Lower lobe of right lung (tissue), 2 donors: ENCODE measurements around the gene SLC25A22. TPM values are rescaled to one million over a fixed set of nuclear protein-coding genes. Genes with fewer than 3 reads are reported as not detected.
A peak's percentile ranks its signal among the peaks of the same experiment; 100 is the strongest.

ENCODE experiments used
- ATAC-seq, 2 donors: fragments of 200-7000 bp; cut with Tn5 transposase; one replicate each; pipeline ENCODE4 v1.9.1; 2020 to 2022; ENCODE audit warnings: mild to moderate bottlenecking in 2 of 2, moderate library complexity in 2 of 2
- DNase-seq: peaks from one replicate; pipeline ENCODE4 v3.0.0-alpha.2; 2020
- H3K27ac ChIP-seq: fragments of 200-600 bp; one replicate; pipeline ENCODE4 v1.8.0; 2022
- H3K27me3 ChIP-seq: fragments of 200-600 bp; one replicate; pipeline ENCODE4 v1.8.0; 2022; ENCODE audit warnings: low read depth
- H3K36me3 ChIP-seq: fragments of 200-600 bp; one replicate; pipeline ENCODE4 v1.8.0; 2022; ENCODE audit warnings: mild to moderate bottlenecking
- H3K4me1 ChIP-seq: fragments of 200-600 bp; one replicate; pipeline ENCODE4 v1.8.0; 2022
- H3K4me3 ChIP-seq: fragments of 200-600 bp; one replicate; pipeline ENCODE4 v1.8.0; 2022; ENCODE audit warnings: mild to moderate bottlenecking
- H3K9me3 ChIP-seq: fragments of 200-600 bp; one replicate; pipeline ENCODE4 v1.8.0; 2022
- intact Hi-C: fragments of 100-400 bp; cut with DNase I; formaldehyde crosslinking; loops from one replicate; pipeline ENCODE4 v1.11.0; 2022
- total RNA-seq: library from RNA; stranded (reverse); fragmentation: NEBNext Ultra II Directional; extraction: Animal tissue kit (Norgen Biotek cat#: 25700); gene quantifications from one replicate; pipeline ENCODE4 v1.2.1, GENCODE V29; 2021
- TF ChIP-seq, protein P1 (sequence below): fragments of 200-600 bp; IDR thresholded peaks from one replicate; pipeline ENCODE4 v1.8.0; 2022; ENCODE audit warnings: antibody characterized with exemption, mild to moderate bottlenecking
- donor health status: DM: no; HTN: yes; CAD: no; lungs with severe emphysema.

Gene SLC25A22
- total RNA-seq, 1 donor from 2014 or later = 18.2 TPM

DNA sequence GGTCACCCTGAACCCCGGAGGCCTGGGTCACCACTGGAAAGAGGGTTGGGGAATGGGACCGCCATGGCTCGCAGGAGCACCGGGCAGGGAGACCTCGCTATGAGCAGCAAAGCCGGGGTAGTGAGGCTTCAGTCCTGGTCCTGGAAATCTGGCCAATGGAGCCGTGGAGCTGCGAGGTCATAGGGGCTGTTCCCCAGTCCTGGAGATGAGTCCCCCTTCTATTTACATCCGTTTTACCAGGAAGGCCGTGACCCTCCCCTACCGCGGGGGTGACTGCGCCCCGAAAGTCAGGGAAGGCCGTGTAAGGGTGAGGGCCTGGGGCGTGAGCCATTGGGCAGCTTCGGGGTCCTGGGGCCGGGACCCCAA lies 6.5 kb upstream of the SLC25A22 start:
- H3K27ac ChIP-seq = peak overlapping the region; percentile 93
- no peaks in the 10 kb centered on the region for H3K27me3 ChIP-seq
- H3K36me3 ChIP-seq = peaks cover 28% of the 10 kb centered on the region
- TF ChIP-seq, protein P1, sequence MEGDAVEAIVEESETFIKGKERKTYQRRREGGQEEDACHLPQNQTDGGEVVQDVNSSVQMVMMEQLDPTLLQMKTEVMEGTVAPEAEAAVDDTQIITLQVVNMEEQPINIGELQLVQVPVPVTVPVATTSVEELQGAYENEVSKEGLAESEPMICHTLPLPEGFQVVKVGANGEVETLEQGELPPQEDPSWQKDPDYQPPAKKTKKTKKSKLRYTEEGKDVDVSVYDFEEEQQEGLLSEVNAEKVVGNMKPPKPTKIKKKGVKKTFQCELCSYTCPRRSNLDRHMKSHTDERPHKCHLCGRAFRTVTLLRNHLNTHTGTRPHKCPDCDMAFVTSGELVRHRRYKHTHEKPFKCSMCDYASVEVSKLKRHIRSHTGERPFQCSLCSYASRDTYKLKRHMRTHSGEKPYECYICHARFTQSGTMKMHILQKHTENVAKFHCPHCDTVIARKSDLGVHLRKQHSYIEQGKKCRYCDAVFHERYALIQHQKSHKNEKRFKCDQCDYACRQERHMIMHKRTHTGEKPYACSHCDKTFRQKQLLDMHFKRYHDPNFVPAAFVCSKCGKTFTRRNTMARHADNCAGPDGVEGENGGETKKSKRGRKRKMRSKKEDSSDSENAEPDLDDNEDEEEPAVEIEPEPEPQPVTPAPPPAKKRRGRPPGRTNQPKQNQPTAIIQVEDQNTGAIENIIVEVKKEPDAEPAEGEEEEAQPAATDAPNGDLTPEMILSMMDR = no peak
- peak overlapping the region; percentile 79 for H3K4me3 ChIP-seq
- intact Hi-C loops = no loop called here
- peaks cover 34% of the 10 kb centered on the region for H3K4me1 ChIP-seq
- DNase-seq (no peak), ATAC-seq (no peak)
- no peaks in the 10 kb centered on the region for H3K9me3 ChIP-seq

DNA sequence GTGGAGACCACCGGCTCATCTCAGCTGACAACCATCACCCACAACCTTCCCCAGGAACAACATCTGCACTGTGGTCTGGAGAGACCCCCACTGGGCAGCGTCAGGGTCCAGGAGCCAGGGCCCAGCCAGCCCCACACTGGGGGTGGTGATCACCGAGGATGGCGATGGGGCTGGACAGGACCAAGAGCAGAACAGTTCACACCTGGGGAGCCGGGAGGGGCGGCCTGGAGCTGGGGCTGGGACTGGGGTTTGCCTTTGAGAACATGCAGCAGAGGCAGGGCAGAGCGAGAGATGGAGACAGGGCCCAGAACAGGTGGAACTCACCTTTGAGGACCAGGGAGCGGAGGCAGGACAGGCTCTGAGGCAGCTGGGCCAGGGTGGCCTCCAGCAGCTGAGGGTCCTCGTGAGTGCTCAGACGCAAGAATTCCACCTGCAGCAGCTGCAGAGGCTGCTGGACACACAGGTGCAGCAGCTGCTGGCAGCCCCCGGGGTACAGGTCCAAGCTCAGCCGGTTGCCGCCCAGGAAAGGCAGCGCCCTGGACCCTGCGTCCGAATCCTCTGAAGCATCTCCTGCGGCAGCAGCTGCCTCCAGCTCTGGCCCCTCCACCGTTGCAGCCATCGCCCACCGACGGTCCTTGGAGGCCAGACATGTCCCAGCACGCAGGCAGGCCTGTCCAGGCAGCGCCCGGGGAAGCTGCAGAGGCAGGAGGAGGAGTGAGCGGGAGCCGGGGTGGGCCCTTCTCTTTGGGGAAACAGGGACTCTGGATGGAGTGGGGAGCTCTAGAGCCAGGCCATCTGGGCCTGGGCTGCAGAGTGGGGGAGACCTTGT lies 5.9 kb upstream of the SLC25A22 start:
- intact Hi-C loops = no loop called here
- H3K9me3 ChIP-seq = no peaks in the 10 kb centered on the region
- peaks cover 33% of the 10 kb centered on the region for H3K4me1 ChIP-seq
- peak overlapping the region; percentile 93 for H3K27ac ChIP-seq
- H3K27me3 ChIP-seq = no peaks in the 10 kb centered on the region
- ATAC-seq = no peak
- peaks cover 34% of the 10 kb centered on the region for H3K36me3 ChIP-seq
- DNase-seq = no peak
- peak overlapping the region; percentile 79 for H3K4me3 ChIP-seq
- TF ChIP-seq, protein P1 = no peak

DNA sequence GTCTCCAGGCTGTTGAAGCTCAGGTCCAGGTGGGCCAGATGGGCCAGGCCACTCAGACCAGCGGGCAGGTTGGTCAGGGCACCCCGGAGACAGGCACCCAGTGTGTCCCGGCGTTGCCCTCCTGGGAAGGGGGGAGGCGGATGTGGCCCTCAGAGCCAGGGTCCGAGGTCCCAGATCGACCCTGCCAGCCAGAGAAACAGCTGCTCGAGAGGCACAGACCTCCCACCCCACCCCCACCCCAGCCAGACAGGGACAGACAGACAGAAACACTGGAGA lies 5.3 kb upstream of the SLC25A22 start:
- TF ChIP-seq, protein P1 = no peak
- Histone ChIP-seq H3K4me1 (peaks cover 30% of the 10 kb centered on the region), H3K4me3 (no peak overlapping the region), H3K27me3 (no peaks in the 10 kb centered on the region), H3K9me3 (no peaks in the 10 kb centered on the region), H3K36me3 (peaks cover 35% of the 10 kb centered on the region), H3K27ac (no peak overlapping the region)
- DNase-seq = no peak
- ATAC-seq = no peak
- intact Hi-C loops = no loop called here

DNA sequence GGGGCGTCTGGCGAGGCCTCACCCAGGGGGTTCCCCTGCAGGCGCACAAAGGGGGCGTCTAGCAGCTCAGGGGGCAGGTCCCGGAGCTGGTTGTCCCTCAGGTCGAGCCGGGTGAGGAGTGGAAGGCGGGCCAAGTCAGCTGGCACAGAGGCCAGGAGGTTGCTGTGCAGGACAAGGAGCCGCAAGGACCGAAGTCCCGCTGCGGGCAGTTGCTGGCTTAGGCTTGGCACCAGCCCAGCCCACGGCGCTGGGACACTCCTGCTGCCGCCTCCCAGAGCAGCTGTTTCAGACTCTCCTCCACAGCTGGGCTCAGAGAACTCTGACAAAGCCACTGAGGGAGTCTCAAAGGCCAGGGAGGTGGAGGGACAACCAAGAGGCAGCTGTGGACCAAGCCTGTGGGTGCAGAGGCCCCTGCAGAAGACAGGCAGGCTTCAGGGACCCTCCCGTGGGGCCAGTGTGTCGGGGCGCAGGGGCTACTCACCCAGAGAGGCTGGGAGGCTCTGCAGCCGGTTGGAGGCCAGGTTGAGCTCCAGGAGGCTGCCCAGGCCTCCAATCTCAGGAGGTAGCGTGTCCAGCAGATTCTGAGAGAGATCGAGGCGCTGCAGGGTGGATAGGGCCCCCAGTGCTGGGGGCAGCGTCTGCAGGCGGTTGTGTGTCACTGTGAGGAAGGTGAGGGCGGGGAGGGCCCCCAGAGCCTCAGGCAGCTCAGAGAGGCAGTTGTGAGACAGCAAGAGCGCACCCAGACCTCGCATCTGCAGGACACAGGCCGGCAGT lies 4.8 kb upstream of the SLC25A22 start:
- DNase-seq (no peak), ATAC-seq (no peak)

DNA sequence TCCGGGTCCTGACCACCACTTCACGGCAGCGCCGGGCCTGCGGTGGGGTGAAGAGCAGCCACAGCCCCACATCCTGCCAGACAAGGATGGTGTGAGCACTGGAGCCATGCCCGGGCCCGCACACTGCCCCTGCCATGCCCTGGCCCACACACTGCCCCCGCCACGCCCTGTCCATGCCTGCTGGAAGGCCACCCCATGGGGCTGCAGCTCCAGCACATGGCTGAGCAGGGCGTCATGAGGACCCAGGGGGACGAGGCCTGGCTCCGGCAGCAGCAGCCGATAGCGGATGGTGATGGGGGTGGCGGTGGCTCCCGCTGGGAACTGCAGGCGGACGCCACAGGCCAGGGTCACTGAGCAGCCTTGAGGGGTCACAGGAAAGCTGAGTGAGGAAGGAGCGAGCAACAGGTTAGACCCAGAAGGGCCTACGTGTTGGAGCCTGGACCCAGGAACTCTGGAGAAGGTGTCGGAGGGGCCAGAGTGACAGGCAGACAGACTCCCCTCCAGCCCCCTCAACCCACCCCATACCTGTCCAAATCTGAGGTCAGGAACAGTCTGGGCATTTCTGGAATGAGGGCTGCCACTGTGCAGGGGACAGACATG lies 4.0 kb upstream of the SLC25A22 start:
- no peaks in the 10 kb centered on the region for H3K9me3 ChIP-seq
- no peaks in the 10 kb centered on the region for H3K27me3 ChIP-seq
- H3K4me3 ChIP-seq = no peak overlapping the region
- H3K27ac ChIP-seq = no peak overlapping the region
- intact Hi-C loops = no loop called here
- peaks cover 35% of the 10 kb centered on the region for H3K36me3 ChIP-seq
- peaks cover 33% of the 10 kb centered on the region for H3K4me1 ChIP-seq
- TF ChIP-seq, protein P1 = no peak
- DNase-seq (no peak), ATAC-seq (no peak)

More for the DNA sequence above, 4.8 kb upstream of the SLC25A22 start:
- Histone ChIP-seq H3K27me3 (no peaks in the 10 kb centered on the region), H3K27ac (no peak overlapping the region), H3K36me3 (peaks cover 35% of the 10 kb centered on the region), H3K4me3 (no peak overlapping the region), H3K9me3 (no peaks in the 10 kb centered on the region), H3K4me1 (peaks cover 27% of the 10 kb centered on the region)
- intact Hi-C loops = no loop called here
- TF ChIP-seq, protein P1 = no peak
